Measurements from ENCODE around the gene METTL4.

DNA sequence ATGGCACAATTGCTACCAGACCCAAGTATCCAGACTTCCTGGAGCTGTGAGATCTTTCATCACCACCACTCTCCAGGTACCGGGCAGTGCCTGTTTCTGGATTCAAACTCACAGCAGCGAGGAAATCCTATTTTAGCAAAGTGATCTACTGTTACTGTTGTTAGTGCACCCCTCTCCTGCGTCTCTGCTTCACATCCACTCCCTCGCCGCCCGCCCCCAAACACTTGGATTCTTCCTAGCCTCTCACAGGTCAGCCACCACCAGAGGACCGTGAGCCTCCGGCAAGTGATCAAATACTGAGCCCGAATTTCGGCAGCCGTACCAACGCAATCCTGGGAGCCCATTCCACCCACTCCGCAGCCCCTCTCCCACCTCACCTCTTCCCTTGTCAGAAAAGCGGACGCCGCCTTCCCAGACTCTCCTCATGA, 519 bp downstream of the METTL4 start:
- no peak for TF ChIP-seq RAD21 (IDR thresholded peaks at IDR 0.05; ENCODE audit: low read depth)
- TF ChIP-seq, protein P1, sequence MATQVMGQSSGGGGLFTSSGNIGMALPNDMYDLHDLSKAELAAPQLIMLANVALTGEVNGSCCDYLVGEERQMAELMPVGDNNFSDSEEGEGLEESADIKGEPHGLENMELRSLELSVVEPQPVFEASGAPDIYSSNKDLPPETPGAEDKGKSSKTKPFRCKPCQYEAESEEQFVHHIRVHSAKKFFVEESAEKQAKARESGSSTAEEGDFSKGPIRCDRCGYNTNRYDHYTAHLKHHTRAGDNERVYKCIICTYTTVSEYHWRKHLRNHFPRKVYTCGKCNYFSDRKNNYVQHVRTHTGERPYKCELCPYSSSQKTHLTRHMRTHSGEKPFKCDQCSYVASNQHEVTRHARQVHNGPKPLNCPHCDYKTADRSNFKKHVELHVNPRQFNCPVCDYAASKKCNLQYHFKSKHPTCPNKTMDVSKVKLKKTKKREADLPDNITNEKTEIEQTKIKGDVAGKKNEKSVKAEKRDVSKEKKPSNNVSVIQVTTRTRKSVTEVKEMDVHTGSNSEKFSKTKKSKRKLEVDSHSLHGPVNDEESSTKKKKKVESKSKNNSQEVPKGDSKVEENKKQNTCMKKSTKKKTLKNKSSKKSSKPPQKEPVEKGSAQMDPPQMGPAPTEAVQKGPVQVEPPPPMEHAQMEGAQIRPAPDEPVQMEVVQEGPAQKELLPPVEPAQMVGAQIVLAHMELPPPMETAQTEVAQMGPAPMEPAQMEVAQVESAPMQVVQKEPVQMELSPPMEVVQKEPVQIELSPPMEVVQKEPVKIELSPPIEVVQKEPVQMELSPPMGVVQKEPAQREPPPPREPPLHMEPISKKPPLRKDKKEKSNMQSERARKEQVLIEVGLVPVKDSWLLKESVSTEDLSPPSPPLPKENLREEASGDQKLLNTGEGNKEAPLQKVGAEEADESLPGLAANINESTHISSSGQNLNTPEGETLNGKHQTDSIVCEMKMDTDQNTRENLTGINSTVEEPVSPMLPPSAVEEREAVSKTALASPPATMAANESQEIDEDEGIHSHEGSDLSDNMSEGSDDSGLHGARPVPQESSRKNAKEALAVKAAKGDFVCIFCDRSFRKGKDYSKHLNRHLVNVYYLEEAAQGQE (IDR thresholded peaks at IDR 0.05; ENCODE audit: low read depth): no peak
- TF ChIP-seq EGR1 (IDR thresholded peaks at IDR 0.05): no peak
- TF ChIP-seq CEBPB (IDR thresholded peaks at IDR 0.05): no peak

All from Ishikawa (cell line).